ENCODE results near the gene KCNK6.
"Not testable (repeated sequence)": the region's sequence is repeated elsewhere in the genome, so short reads cannot be mapped to it uniquely, and the experiment has no call there.

Gene KCNK6

GRCh38 chr19:38324431-38324830 lies 4.8 kb downstream of the KCNK6 start:
- no peak for DNase-seq (ENCODE audit: low spot score)

GRCh38 chr19:38326591-38326990 lies 6.9 kb downstream of the KCNK6 start:
- DNase-seq (ENCODE audit: low spot score) = no peak

DNA sequence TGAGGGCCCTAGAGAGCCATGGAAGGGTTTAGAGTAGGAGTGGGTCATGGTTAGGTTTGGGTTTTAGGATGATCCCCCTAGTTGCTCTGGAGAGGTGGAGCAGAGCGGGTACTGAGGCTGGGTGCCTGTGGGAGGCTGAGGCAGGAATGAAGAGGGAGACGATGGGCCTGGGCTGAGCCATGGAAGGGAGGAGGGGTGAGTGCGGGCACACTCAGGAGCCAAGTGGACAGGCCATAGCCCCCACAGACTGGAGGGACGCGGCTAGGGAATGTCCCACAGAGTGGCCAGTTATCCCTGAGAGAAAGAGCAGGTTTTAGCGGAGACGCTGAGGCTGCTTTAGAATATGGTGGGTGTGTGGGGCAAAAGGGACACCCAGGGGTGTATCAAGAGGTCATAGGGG lies 10.0 kb downstream of the KCNK6 start:
- no peak for DNase-seq (ENCODE audit: low spot score)

DNA sequence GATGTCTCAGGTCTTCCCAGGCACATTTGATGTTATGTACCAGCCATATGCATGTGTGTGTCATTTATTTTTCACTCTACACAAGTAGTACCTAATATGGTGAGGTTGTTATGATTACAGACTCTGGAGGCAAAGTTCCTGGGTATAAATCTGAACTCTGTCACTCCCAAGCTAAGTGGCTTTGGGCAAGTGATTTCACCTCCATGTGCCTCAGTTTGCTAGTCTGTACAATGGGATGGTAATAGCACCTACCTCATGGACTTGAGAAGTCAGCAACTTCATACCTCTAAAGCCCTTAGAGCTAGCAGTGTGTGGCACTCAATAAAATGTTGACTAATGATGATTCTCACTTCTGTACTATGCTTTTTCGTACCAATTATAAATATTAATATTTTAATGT lies 12.1 kb downstream of the KCNK6 start:
- DNase-seq (ENCODE audit: low spot score) = no peak

GRCh38 chr19:38333245-38333644 lies 13.6 kb downstream of the KCNK6 start:
- DNase-seq (ENCODE audit: low spot score) = no peak

DNA sequence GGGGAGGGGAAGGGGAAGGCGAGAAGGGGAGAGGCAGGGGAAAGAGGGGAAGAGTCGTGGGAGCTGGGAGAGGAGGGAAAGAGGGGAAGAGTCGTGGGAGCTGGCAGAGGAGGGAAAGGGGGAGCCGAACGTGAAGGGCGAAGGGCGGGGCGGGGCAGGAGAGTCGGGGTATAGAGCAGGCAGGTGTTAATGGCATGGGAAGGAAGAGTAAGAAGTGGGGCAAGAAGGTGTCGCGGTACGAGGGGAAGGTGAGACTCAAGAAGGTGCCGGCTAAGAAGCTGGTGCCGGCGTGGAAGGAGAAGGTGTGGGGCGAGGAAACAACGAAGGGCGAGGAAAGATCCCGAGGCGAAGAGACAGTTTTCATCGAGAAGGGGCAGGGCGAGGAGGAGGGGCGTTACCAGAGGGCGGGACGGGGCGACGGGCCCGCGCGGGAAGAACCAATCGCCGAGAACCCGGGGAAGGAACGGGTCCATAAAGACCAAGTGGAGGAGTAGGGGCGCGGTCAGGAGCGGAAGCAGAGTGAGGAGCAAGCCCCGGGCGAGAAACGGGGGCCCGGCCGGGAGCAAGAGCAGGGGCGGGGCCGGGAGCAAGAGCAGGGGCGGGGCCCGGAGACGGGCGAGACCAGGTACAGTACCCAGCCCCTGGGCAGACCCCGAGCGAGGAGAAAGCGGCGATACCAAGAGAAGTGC lies 16.4 kb downstream of the KCNK6 start:
- DNase-seq (ENCODE audit: low spot score) = peak; percentile 94

- peak; percentile 96 for DNase-seq (ENCODE audit: low spot score)
These were observed 17.2 kb downstream of the KCNK6 start for GRCh38 chr19:38336638-38337359.

DNA sequence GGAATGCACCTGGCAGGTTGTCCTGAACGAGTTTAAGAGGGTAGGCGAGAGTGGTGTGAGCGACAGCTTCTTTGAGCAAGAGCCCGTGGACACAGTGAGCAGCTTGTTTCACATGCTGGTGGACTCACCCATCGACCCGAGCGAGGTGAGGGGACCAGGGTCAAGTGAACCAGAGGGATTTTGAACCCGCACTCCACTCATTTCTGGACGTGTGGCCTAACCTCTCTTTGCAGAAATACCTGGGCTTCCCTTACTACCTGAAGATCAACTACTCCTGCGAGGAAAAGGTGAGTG lies 17.7 kb downstream of the KCNK6 start:
- no peak for DNase-seq (ENCODE audit: low spot score)

DNA sequence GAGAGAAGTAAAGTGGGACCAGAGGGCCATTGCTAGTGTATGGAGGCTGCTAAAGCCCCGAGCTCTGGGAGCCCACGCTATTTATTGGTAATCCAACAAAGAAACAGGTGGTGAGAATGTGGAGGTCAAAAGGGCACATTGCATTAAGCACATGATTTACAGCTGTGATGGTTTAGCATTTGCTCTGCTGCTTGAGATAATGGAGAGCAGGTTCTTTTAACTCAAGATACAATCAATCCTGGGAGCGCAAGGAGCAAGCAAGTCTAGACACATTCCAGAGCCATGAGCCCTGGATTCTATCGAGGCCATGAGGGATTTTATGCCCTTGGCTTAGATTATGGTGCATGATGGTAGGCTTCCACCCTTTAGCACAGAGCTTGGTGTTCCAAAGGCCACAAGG lies 19.4 kb downstream of the KCNK6 start:
- DNase-seq (ENCODE audit: low spot score) = not testable (repeated sequence)

DNA sequence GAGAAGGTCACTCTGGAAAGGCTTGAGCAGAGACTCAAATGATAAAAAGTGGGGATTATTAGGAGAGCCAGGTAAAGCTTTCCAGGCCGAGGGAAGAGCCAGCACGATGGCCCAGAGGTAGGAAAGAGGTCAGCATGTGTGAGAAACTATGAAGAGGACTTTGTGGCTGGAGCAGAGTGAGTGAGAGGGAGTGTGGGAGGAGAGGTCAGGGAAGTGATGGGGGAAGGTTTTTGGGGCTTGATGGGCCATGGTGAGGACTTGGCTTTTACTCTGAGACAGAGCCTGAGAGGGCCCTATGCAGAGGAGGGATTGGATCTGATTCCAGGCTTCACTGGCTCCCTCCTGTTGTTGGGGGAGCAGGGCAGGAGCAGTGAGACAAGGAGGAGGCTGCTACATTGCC lies 21.3 kb downstream of the KCNK6 start:
- no peak for DNase-seq (ENCODE audit: low spot score)

GRCh38 chr19:38346837-38347236 lies 27.2 kb downstream of the KCNK6 start:
- DNase-seq (ENCODE audit: low spot score) = no peak

DNA sequence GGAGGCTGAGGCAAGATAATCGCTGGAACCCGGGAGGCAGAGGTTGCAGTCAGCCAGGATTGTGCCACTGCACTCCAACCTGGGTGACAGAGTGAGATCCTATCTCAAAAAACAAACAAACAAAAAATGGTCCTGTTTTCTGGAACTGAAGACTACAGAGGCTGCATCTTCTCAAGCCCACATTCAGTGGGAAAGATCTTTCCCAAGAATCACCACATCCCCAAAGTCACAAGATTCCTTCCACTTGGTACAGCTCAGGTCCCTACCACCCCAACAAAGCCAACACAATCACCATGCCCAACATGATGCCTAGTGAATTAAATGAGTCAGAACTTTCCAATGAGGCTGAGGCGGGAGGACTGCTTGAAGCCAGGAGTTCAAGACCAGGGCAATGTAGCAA lies 31.2 kb downstream of the KCNK6 start:
- no peak for DNase-seq (ENCODE audit: low spot score)

DNA sequence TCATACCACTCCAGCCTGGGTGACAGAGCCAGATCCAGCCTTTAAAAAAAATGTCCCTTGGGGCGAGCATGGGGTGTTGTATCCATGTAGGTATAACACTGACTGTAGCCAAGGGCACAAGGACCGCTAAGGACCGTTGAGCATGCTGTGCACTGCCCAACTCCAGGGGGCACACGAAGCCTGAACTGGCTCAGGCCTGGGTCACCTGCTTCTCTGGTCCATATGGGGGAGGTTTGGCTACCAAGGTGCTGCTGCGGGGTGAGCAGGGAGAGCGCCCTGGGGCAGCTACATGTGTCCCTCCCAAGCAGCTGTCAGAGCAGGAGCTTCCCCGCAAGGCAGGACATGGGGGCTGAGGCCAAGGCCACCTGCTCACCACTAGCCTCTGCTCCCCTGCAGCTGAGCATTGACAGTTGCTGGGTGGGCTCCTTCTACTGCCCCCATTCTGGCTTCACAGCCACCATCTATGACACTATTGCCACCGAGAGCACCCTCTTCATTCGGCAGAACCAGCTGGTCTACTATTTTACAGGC lies 32.3 kb downstream of the KCNK6 start:
- no peak for DNase-seq (ENCODE audit: low spot score)

DNA sequence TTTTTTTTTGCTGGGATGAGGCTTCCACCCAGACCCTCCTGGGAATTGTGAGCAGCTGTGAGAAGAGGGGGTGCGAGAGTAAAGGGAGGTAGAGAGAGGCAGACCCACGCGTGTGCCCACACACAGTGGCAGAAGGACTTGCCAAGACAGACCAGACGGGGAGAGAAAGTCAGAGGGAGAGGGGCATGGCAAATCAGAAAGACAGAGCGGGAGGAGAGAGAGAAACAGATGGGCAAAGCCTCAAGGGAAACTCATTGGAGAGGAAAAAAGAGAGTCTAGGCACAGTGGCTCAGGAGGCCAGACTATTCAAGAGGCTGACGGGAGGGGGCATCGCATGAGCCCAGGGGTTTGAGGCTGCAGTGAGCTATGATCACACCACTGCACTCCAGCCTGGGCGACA lies 33.0 kb downstream of the KCNK6 start:
- no peak for DNase-seq (ENCODE audit: low spot score)

DNA sequence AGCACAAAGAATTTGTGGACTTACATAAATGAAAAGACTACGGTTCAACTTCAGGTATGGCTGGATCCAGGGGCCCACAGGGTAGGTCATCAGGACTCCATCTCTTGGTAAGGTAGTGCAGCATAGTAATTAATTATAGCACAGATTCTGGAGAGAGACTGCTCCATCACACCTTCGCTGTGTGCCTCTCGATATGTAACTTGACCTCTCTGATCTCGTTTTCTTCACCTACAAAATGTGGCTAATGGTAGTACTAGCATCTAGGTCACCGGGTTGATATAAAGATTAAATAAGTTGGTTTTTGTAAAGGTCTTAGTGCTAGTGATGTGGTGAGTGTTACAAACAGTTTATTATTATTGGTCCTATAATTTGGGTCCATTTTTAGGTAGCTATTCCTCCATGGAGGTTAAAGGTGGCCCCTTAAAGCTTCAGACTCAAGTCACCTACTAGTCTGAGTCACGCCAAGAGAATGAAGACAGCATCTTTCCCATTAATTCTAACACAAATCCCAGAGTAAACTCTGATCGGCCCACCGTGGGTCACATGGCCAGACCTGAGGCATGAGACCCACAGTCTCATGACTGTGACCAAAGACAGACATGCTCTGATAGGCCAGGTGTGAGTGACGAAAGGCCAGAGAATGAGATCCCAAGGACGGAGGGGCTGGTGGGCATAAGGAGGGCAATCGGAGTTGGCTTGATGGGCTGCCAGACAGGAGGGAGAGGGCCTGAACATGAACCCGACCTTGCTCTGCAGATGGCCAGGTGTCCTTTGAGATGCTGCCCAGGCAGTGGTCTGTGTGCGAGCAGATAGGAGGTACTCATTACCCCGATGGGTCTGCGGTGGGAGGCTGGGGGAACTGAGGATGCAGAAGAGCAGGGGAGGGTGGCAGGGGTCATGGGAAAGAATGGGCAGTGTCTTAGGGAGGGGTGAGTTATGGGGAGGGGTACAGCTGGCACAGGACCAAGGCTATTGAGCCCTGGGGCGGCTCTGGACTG lies 36.4 kb downstream of the KCNK6 start:
- DNase-seq (ENCODE audit: low spot score) = no peak

- no peak for DNase-seq (ENCODE audit: low spot score)
These were observed 38.4 kb downstream of the KCNK6 start for GRCh38 chr19:38358071-38358470.

DNA sequence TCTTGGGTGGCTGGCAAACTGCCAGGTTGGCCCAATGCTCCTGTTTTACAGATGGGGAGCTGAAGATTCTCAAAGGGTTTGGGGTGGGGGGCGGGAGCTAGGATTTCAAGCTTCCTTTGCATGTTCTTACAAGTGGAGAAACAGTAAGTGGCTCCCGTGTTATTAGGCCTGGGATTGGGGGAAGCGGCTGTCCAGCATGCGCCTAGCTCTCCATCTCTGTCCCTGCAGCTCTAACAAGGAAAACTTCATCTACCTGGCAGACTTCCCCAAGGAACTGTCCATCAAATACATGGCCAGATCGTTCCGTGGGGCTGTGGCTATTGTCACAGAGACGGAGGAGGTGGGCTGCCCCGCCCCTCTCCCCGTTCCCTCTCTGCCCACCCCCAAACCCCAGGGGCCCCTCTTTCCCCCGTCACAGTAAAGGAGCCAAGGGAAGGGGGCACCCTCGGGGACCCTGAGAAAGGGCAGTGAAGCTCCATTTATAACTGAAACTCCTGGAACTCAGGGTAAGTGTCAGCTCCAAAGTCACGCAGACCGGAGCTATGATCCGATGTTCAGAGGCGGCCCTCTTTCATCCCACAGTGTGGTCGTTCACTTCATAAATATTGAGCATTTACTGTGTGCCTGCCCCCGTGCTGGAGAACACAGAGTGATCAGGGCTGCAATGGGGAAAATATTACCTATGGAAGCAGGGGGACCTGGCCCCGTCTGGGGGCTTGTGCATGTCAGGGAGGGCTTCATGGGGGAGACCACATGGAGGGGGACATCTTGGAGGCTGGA lies 39.8 kb downstream of the KCNK6 start:
- no peak for DNase-seq (ENCODE audit: low spot score)

- no peak for DNase-seq (ENCODE audit: low spot score)
These were observed 40.7 kb downstream of the KCNK6 start for GRCh38 chr19:38360351-38360750.

- DNase-seq (ENCODE audit: low spot score) = no peak
These were observed 41.4 kb downstream of the KCNK6 start for GRCh38 chr19:38360839-38361631.

DNA sequence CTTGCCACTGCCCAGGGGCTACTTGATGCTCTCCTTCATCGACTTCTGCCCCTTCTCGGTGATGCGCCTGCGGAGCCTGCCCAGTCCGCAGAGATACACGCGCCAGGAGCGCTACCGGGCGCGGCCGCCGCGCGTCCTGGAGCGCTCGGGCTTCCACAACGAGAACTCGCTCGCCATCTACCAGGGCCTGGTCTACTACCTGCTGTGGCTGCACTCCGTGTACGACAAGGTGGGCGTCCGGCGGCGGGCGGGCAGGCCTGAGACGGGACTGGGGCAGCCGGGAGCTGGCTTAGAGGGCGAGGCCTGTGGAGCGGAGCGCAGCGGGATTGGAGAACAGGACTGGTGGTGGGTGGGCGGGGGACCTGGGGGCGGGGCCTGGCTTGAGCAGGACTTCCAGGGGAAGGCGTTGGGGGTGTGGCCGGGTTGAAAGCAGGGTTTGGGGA lies 42.0 kb downstream of the KCNK6 start:
- DNase-seq (ENCODE audit: low spot score) = peak; percentile 55

Data from CD4-positive, alpha-beta T cell treated with Interleukin-15 for 4 hours (primary cell).